HL-60 (cell line): ENCODE measurements around the gene RANBP9.

Experiments used
- DNase-seq, 2 experiments: peaks; one replicate each; pipeline ENCODE4 v3.0.0-alpha.2; 2010 to 2020; ENCODE audit warnings: low read depth in 1 of 2, low spot score in 1 of 2
- H3K27ac ChIP-seq: fragments of 250-450 bp; sonication (Bioruptor Pico); replicated peaks from 2 replicates; pipeline ENCODE4 v1.5.1; 2020; ENCODE audit warnings: mild to moderate bottlenecking, moderate library complexity
- H3K27me3 ChIP-seq: fragments of 250-450 bp; sonication (Bioruptor Pico); 2 replicates; pipeline ENCODE4 v1.5.1; 2021; ENCODE audit warnings: mild to moderate bottlenecking, moderate library complexity; ENCODE audit not compliant: insufficient read depth, poor library complexity, severe bottlenecking
- H3K4me3 ChIP-seq: replicated peaks from 2 replicates; pipeline ENCODE4 v1.5.1; 2011; ENCODE audit warnings: mild to moderate bottlenecking, control low read depth, low read length; ENCODE audit not compliant: insufficient read depth
- CTCF ChIP-seq: IDR thresholded peaks from one replicate; pipeline ENCODE4 v1.5.1; 2011; ENCODE audit warnings: low read length, control low read depth, inconsistent platforms; ENCODE audit not compliant: insufficient read depth
- GABPA ChIP-seq: IDR thresholded peaks from 2 replicates; pipeline ENCODE4 v1.6.1; 2012; ENCODE audit warnings: low read depth
- POLR2AphosphoS5 ChIP-seq: IDR thresholded peaks from 2 replicates; pipeline ENCODE4 v1.6.1; 2012; ENCODE audit warnings: low read depth
- REST ChIP-seq: IDR thresholded peaks from 2 replicates; pipeline ENCODE4 v1.6.1; 2012; ENCODE audit warnings: low read depth; ENCODE audit not compliant: insufficient replicate concordance
- SPI1 ChIP-seq: IDR thresholded peaks from 2 replicates; pipeline ENCODE4 v1.6.1; 2012; ENCODE audit warnings: low read depth, mild to moderate bottlenecking, borderline replicate concordance

RANBP9 gene

DNA sequence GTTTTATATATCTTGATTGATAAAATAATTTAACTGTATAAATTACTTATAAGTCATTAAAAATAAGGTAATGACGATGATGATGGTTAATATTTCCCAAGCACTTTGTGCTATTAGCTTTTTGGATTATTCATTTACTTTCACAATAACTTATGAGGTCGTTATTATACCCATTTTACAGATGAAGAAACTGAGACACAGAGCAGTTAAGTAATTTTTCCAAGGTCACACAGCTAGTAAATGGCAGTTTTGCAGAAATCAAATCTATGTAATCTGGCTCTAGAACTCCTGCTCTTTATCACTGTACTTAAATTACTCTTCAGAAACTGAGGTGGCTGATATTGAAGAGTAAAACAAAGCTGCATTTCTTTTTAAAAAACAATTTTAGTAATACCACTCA lies 78.3 kb downstream of the RANBP9 start:
- Histone ChIP-seq H3K27ac (no peak overlapping the region), H3K4me3 (no peak overlapping the region), H3K27me3 (no peaks in the 10 kb centered on the region)
- no peak for TF ChIP-seq GABPA
- TF ChIP-seq CTCF: no peak
- TF ChIP-seq REST: no peak
- TF ChIP-seq POLR2AphosphoS5: no peak
- TF ChIP-seq SPI1: no peak
- DNase-seq: no peak

- DNase-seq: no peak
- no peak for TF ChIP-seq GABPA
- TF ChIP-seq SPI1: no peak
- TF ChIP-seq CTCF: no peak
- TF ChIP-seq POLR2AphosphoS5: no peak
- no peak for TF ChIP-seq REST
- Histone ChIP-seq H3K27me3 (no peaks in the 10 kb centered on the region), H3K27ac (no peak overlapping the region), H3K4me3 (no peak overlapping the region)
These were observed 81.1 kb downstream of the RANBP9 start for GRCh38 chr6:13630499-13630898.

GRCh38 chr6:13629459-13630116 lies 82.0 kb downstream of the RANBP9 start:
- no peak overlapping the region for H3K27ac ChIP-seq
- TF ChIP-seq REST: no peak
- no peak for TF ChIP-seq SPI1
- TF ChIP-seq CTCF: no peak
- no peak for TF ChIP-seq POLR2AphosphoS5
- TF ChIP-seq GABPA: no peak
- DNase-seq: no peak
- no peaks in the 10 kb centered on the region for H3K27me3 ChIP-seq
- no peak overlapping the region for H3K4me3 ChIP-seq
